ENCODE measurements around the gene ZMYM1.
"Not testable (repeated sequence)": the region's sequence is repeated elsewhere in the genome, so short reads cannot be mapped to it uniquely, and the experiment has no call there.

ZMYM1 gene

GRCh38 chr1:35053433-35053832, 25.8 kb upstream of the ZMYM1 start:
- no peak for TF ChIP-seq ZNF274 (IDR thresholded peaks at IDR 0.05; ENCODE audit: low read depth, low read length)
- H3K4me3 ChIP-seq (ENCODE audit: low read length), result no peak overlapping the region

GRCh38 chr1:35054282-35054681, 24.9 kb upstream of the ZMYM1 start:
- H3K4me3 ChIP-seq (ENCODE audit: low read length), result not testable (repeated sequence)

GRCh38 chr1:35058321-35058720, 20.9 kb upstream of the ZMYM1 start:
- H3K4me3 ChIP-seq (ENCODE audit: low read length), result not testable (repeated sequence)

- TF ChIP-seq ZNF274 (IDR thresholded peaks at IDR 0.05; ENCODE audit: low read depth, low read length), result no peak
These were observed 20.2 kb upstream of the ZMYM1 start for GRCh38 chr1:35058988-35059387.

GRCh38 chr1:35062518-35063196, 16.5 kb upstream of the ZMYM1 start:
- no peak for TF ChIP-seq ZNF274 (IDR thresholded peaks at IDR 0.05; ENCODE audit: low read depth, low read length)
- no peak overlapping the region for H3K4me3 ChIP-seq (ENCODE audit: low read length)

More at GRCh38 chr1:35058988-35059387, 20.2 kb upstream of the ZMYM1 start:
- no peak overlapping the region for H3K4me3 ChIP-seq (ENCODE audit: low read length)

GRCh38 chr1:35064265-35064664, 14.9 kb upstream of the ZMYM1 start:
- H3K4me3 ChIP-seq (ENCODE audit: low read length), result no peak overlapping the region
- no peak for TF ChIP-seq ZNF274 (IDR thresholded peaks at IDR 0.05; ENCODE audit: low read depth, low read length)

GRCh38 chr1:35069746-35070145, 9.4 kb upstream of the ZMYM1 start:
- no peak overlapping the region for H3K4me3 ChIP-seq (ENCODE audit: low read length)
- no peak for TF ChIP-seq ZNF274 (IDR thresholded peaks at IDR 0.05; ENCODE audit: low read depth, low read length)

GRCh38 chr1:35073265-35073811, 5.8 kb upstream of the ZMYM1 start:
- no peak for TF ChIP-seq ZNF274 (IDR thresholded peaks at IDR 0.05; ENCODE audit: low read depth, low read length)
- H3K4me3 ChIP-seq (ENCODE audit: low read length), result no peak overlapping the region

GRCh38 chr1:35076426-35076825, 2.8 kb upstream of the ZMYM1 start:
- H3K4me3 ChIP-seq (ENCODE audit: low read length), result not testable (repeated sequence)

GRCh38 chr1:35080171-35080854, 1.1 kb downstream of the ZMYM1 start:
- H3K4me3 ChIP-seq (ENCODE audit: low read length), result peak overlapping the region; percentile 60; the same call in 1 of the 2 replicates
- no peak for TF ChIP-seq ZNF274 (IDR thresholded peaks at IDR 0.05; ENCODE audit: low read depth, low read length)

- H3K4me3 ChIP-seq (ENCODE audit: low read length), result no peak overlapping the region
- no peak for TF ChIP-seq ZNF274 (IDR thresholded peaks at IDR 0.05; ENCODE audit: low read depth, low read length)
These were observed 6.2 kb downstream of the ZMYM1 start for GRCh38 chr1:35085421-35085820.

GRCh38 chr1:35097224-35097623, 18.0 kb downstream of the ZMYM1 start:
- H3K4me3 ChIP-seq (ENCODE audit: low read length), result no peak overlapping the region

GRCh38 chr1:35111106-35111505, 31.9 kb downstream of the ZMYM1 start:
- no peak for TF ChIP-seq ZNF274 (IDR thresholded peaks at IDR 0.05; ENCODE audit: low read depth, low read length)
- no peak overlapping the region for H3K4me3 ChIP-seq (ENCODE audit: low read length)

More at GRCh38 chr1:35097224-35097623, 18.0 kb downstream of the ZMYM1 start:
- TF ChIP-seq ZNF274 (IDR thresholded peaks at IDR 0.05; ENCODE audit: low read depth, low read length), result no peak

- no peak for TF ChIP-seq ZNF274 (IDR thresholded peaks at IDR 0.05; ENCODE audit: low read depth, low read length)
- no peak overlapping the region for H3K4me3 ChIP-seq (ENCODE audit: low read length)
These were observed 33.5 kb downstream of the ZMYM1 start for GRCh38 chr1:35112668-35113067.

All from GM08714 (cell line).